NCI-H460 (cell line): Measurements from ENCODE around the gene LDLRAD2. TPM values are rescaled to one million over a fixed set of nuclear protein-coding genes. Genes with fewer than 3 reads are reported as not detected.
"Not testable (repeated sequence)": the region's sequence is repeated elsewhere in the genome, so short reads cannot be mapped to it uniquely, and the experiment has no call there.

Source experiments
- DNase-seq: peaks from one replicate; pipeline ENCODE4 v3.0.0-alpha.2; 2016; ENCODE audit warnings: low read depth; ENCODE audit errors: extremely low read depth
- total RNA-seq: library from RNA; depleted of rRNA; stranded (reverse); fragments of >200 nt; shearing (Covaris generic); gene quantifications from 2 replicates; pipeline ENCODE4 v1.2.3, GENCODE V29; 2014

Gene LDLRAD2
- total RNA-seq, 1 experiment from 2014 or later, result not detected

GRCh38 chr1:21823206-21823979 is 11.3 kb downstream of the LDLRAD2 start:
- no peak for DNase-seq

GRCh38 chr1:21823980-21824702 is 12.1 kb downstream of the LDLRAD2 start:
- DNase-seq, result no peak

- DNase-seq, result no peak
Measured at GRCh38 chr1:21824926-21825325, 12.9 kb downstream of the LDLRAD2 start.

GRCh38 chr1:21825393-21825792 is 13.3 kb downstream of the LDLRAD2 start:
- no peak for DNase-seq

GRCh38 chr1:21826694-21827093 is 14.6 kb downstream of the LDLRAD2 start:
- DNase-seq, result not testable (repeated sequence)

- no peak for DNase-seq
Measured at GRCh38 chr1:21827141-21827679, 15.1 kb downstream of the LDLRAD2 start.

- no peak for DNase-seq
Measured at GRCh38 chr1:21828075-21828474, 16.0 kb downstream of the LDLRAD2 start.

- no peak for DNase-seq
Measured at GRCh38 chr1:21828506-21829210, 16.6 kb downstream of the LDLRAD2 start.

- no peak for DNase-seq
Measured at GRCh38 chr1:21829294-21829693, 17.2 kb downstream of the LDLRAD2 start.

GRCh38 chr1:21830792-21831453 is 18.9 kb downstream of the LDLRAD2 start:
- no peak for DNase-seq

- DNase-seq, result no peak
Measured at GRCh38 chr1:21831454-21831970, 19.4 kb downstream of the LDLRAD2 start.

GRCh38 chr1:21833392-21833976 is 21.4 kb downstream of the LDLRAD2 start:
- no peak for DNase-seq

GRCh38 chr1:21834094-21834493 is 22.0 kb downstream of the LDLRAD2 start:
- no peak for DNase-seq

GRCh38 chr1:21834666-21835065 is 22.6 kb downstream of the LDLRAD2 start:
- DNase-seq, result no peak

GRCh38 chr1:21836010-21836409 is 23.9 kb downstream of the LDLRAD2 start:
- no peak for DNase-seq

- DNase-seq, result no peak
Measured at GRCh38 chr1:21836729-21837128, 24.7 kb downstream of the LDLRAD2 start.

GRCh38 chr1:21837476-21837875 is 25.4 kb downstream of the LDLRAD2 start:
- no peak for DNase-seq

GRCh38 chr1:21838359-21839157 is 26.5 kb downstream of the LDLRAD2 start:
- DNase-seq, result no peak

- DNase-seq, result no peak
Measured at GRCh38 chr1:21839337-21840037, 27.4 kb downstream of the LDLRAD2 start.
